HEK293T (cell line): Measurements from ENCODE around the gene EYS.

Experiments
- CTCF ChIA-PET: fragments of 350-600 bp; formaldehyde crosslinking; extraction: SDS; loops from one replicate; lab custom pipeline; 2021; ENCODE audit warnings: antibody characterized with exemption, inconsistent platforms; lab: Yijun Ruan, JAX
- POLR2A ChIA-PET: fragments of 350-600 bp; formaldehyde crosslinking; extraction: SDS; loops from one replicate; lab custom pipeline; 2020; ENCODE audit warnings: antibody characterized with exemption, inconsistent platforms; lab: Yijun Ruan, JAX
- DNase-seq: peaks from one replicate; pipeline ENCODE4 v3.0.0; 2012; ENCODE audit warnings: mixed read lengths; ENCODE audit errors: extremely low spot score
- ARNT ChIP-seq: fragments of 450-650 bp; IDR thresholded peaks from 2 replicates; pipeline ENCODE4 v1.6.1; 2017; ENCODE audit warnings: mild to moderate bottlenecking
- BHLHE40 ChIP-seq: fragments of 450-650 bp; IDR thresholded peaks from 2 replicates; pipeline ENCODE4 v1.6.1; 2016; ENCODE audit warnings: mild to moderate bottlenecking, moderate library complexity, borderline replicate concordance
- CTBP1 ChIP-seq: fragments of 450-650 bp; IDR thresholded peaks from 2 replicates; pipeline ENCODE4 v1.6.1; 2016; ENCODE audit warnings: borderline replicate concordance
- ELF4 ChIP-seq: fragments of 450-650 bp; IDR thresholded peaks from 2 replicates; pipeline ENCODE4 v1.6.1; 2017; ENCODE audit warnings: antibody characterized with exemption
- FOXA1 ChIP-seq: fragments of 450-650 bp; IDR thresholded peaks from 2 replicates; pipeline ENCODE4 v1.6.1; 2016; ENCODE audit warnings: mild to moderate bottlenecking
- FOXK2 ChIP-seq: fragments of 450-650 bp; IDR thresholded peaks from 2 replicates; pipeline ENCODE4 v1.6.1; 2016; ENCODE audit warnings: mild to moderate bottlenecking
- FOXM1 ChIP-seq: fragments of 450-650 bp; IDR thresholded peaks from 2 replicates; pipeline ENCODE4 v1.6.1; 2017; ENCODE audit warnings: mild to moderate bottlenecking, borderline replicate concordance
- HDGF ChIP-seq: fragments of 450-650 bp; IDR thresholded peaks from 2 replicates; pipeline ENCODE4 v1.6.1; 2017; ENCODE audit warnings: antibody characterized with exemption, borderline replicate concordance
- L3MBTL2 ChIP-seq: fragments of 450-650 bp; conservative IDR thresholded peaks from 2 replicates; pipeline ENCODE4 v1.6.1; 2016; ENCODE audit warnings: mild to moderate bottlenecking
- LEF1 ChIP-seq: fragments of 450-650 bp; IDR thresholded peaks from 2 replicates; pipeline ENCODE4 v1.6.1; 2017; ENCODE audit warnings: mild to moderate bottlenecking, borderline replicate concordance
- NFRKB ChIP-seq: fragments of 450-650 bp; IDR thresholded peaks from 2 replicates; pipeline ENCODE4 v1.6.1; 2016; ENCODE audit warnings: mild to moderate bottlenecking, moderate library complexity
- SP1 ChIP-seq: fragments of 450-650 bp; IDR thresholded peaks from 2 replicates; pipeline ENCODE4 v1.6.1; 2017
- SUZ12 ChIP-seq: fragments of 450-650 bp; IDR thresholded peaks from 2 replicates; pipeline ENCODE4 v1.6.1; 2016; ENCODE audit warnings: mild to moderate bottlenecking
- TARDBP ChIP-seq: fragments of 450-650 bp; IDR thresholded peaks from 2 replicates; pipeline ENCODE4 v1.6.1; 2016
- ZNF384 ChIP-seq: fragments of 450-650 bp; IDR thresholded peaks from 2 replicates; pipeline ENCODE4 v1.6.1; 2016
- TF ChIP-seq, protein P1 (sequence below): fragments of 450-650 bp; IDR thresholded peaks from 2 replicates; pipeline ENCODE4 v1.6.1; 2016

The EYS gene

DNA sequence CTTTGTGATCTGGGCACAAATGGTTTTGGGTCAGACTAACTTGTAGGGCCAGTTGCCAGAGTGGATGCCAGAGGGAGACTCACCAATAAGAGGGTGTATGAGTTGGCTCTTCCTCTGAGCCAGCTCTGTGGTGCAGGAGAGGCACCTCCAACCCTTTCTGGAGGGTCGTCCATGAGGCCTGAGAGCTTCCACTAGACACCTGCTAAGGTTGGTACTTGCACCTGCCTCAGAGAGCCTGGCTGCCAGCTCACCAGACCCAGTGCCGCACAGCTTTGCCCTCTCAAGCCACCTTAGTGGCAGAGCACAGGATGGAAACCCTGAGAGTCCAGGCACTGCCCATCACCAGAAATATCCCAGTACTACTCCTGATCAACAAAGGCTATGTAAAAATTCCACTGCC, 504.3 kb downstream of the EYS start:
- CTCF ChIA-PET, result no interaction called here
- POLR2A ChIA-PET, result no interaction called here
- TF ChIP-seq, protein P1, sequence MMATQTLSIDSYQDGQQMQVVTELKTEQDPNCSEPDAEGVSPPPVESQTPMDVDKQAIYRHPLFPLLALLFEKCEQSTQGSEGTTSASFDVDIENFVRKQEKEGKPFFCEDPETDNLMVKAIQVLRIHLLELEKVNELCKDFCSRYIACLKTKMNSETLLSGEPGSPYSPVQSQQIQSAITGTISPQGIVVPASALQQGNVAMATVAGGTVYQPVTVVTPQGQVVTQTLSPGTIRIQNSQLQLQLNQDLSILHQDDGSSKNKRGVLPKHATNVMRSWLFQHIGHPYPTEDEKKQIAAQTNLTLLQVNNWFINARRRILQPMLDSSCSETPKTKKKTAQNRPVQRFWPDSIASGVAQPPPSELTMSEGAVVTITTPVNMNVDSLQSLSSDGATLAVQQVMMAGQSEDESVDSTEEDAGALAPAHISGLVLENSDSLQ, result no peak
- TF ChIP-seq FOXM1 (no peak), L3MBTL2 (no peak), HDGF (no peak), ELF4 (no peak), SP1 (no peak), ARNT (no peak), FOXK2 (no peak), FOXA1 (no peak), NFRKB (no peak), TARDBP (no peak), ZNF384 (no peak), BHLHE40 (no peak), CTBP1 (no peak), SUZ12 (no peak), LEF1 (no peak)
- no peak for DNase-seq

DNA sequence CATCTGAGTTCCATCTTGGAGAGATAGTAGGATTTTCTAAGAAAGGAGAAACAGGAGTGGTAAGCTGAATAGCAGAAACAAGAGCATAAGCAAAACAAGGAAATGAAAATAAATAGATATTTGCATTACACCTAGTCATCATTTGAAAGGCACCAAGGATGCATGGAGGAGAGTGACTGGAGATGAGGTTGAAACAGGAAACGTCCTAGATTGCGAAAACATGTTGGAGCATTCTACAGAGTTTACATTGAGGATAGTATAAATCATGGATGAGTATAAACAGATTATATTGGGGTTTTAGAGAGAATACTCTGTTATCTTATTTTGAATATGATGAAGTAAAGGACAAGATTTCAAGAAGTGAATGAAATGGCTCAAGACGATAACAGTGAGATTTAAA, 507.3 kb downstream of the EYS start:
- TF ChIP-seq NFRKB (no peak), BHLHE40 (no peak), ELF4 (no peak), SUZ12 (no peak), LEF1 (no peak), FOXK2 (no peak), SP1 (no peak), HDGF (no peak)
- ChIA-PET POLR2A (no interaction called here), CTCF (no interaction called here)
- no peak for DNase-seq

DNA sequence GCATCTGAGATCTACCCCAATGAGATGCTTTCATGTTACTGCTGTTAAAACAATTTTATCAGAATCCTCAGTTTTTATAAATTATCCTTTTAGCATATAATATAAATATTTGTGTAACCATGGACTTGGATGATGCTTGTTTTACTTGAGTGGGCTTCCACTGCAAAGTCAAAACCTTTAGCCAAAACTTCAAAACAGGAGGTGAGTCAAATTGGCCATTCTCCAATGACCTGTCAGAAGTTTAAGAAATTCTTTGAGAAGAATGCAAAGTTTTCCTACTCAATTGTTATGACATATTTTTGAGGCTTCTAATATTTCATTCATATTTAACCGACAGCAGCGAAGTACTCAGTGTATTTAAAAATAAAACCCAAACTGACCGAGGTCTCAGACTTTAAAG, 507.9 kb downstream of the EYS start:
- POLR2A ChIA-PET, result no interaction called here
- CTCF ChIA-PET, result no interaction called here
- no peak for TF ChIP-seq LEF1
- no peak for TF ChIP-seq NFRKB
- TF ChIP-seq L3MBTL2, result no peak
- TF ChIP-seq FOXK2, result no peak
- no peak for TF ChIP-seq SP1
- TF ChIP-seq CTBP1, result no peak
- TF ChIP-seq ARNT, result no peak
- TF ChIP-seq HDGF, result no peak
- TF ChIP-seq BHLHE40, result no peak
- no peak for TF ChIP-seq FOXA1
- TF ChIP-seq SUZ12, result no peak
- no peak for TF ChIP-seq ZNF384
- TF ChIP-seq FOXM1, result no peak
- no peak for TF ChIP-seq TARDBP
- TF ChIP-seq, protein P1, result no peak
- TF ChIP-seq ELF4, result no peak
- no peak for DNase-seq

DNA sequence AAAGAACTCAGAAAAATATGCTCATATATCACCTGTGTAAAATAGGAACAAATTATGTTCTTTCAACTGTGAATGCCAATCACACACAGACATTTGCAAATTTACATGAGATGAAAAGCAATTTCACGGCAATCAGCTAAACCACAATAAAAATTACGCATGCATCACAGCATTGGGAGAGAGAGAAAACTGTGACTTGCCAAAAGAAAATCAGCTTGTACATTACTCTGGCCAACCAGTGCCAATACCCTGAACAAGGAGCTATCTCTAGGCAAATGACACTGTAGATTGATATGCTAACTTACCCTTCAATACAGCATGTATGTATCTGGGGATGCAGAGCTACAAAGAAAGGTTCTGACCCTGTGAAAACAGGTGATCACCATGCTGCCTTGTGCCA, 515.6 kb downstream of the EYS start:
- DNase-seq, result no peak
- CTCF ChIA-PET, result no interaction called here
- POLR2A ChIA-PET, result no interaction called here
- no peak for TF ChIP-seq ELF4
- TF ChIP-seq ARNT, result no peak

DNA sequence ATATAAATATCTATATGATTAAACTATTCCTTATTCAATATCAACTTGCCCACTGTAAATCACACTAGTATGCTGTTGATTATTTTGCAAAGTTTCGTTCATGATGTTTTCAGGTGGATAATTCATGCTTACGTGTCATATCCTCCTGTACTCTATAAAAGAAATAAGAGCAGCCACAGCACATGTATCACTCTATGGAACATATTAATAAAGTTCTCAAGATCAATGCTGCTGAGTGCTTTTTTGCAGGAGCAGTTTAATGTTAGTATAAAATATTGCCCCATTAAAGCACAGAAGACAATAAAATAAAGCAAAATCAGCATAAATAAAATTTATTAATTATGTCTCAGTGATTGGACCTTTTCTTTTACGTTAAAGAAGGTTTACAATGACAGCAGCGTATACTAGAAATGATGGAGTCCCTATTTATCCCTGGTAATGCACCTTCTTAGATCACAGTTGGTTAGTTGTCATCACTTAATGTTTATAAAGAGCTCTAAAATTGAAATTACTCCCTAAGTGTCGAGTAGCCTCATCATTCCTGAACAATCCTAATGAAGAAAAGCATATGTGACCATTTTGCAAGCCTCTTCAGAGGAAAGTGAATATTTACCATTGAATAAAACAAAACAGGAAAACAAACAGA, 517.7 kb downstream of the EYS start:
- TF ChIP-seq FOXM1 (no peak), ARNT (no peak), FOXA1 (no peak), HDGF (no peak), L3MBTL2 (no peak), LEF1 (no peak), TARDBP (no peak)
- TF ChIP-seq, protein P1, result no peak
- DNase-seq, result no peak
- ChIA-PET CTCF (no interaction called here), POLR2A (no interaction called here)

DNA sequence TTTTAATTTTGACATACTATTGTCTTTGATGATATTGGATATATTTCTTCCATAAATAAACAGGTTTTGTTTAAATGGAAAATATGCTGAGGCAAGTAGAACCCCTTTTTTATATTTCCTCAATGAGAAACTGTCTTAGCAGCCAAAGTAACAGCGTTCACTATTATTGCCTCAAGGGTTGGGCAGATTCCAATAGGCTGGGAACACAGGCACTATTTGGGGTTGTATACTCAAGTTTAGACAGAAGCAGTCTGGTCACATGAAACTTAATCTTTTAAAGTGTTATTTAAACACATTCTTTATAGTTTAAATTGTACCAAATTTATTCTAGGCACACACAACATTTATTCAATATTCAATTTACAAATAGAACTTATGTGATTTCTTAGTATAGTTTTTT, 520.2 kb downstream of the EYS start:
- TF ChIP-seq HDGF (no peak), L3MBTL2 (no peak), SUZ12 (no peak), TARDBP (no peak), CTBP1 (no peak), BHLHE40 (no peak), NFRKB (no peak), ZNF384 (no peak), FOXA1 (no peak), FOXK2 (no peak), LEF1 (no peak)
- TF ChIP-seq, protein P1, result no peak
- POLR2A ChIA-PET, result no interaction called here
- DNase-seq, result no peak
- CTCF ChIA-PET, result no interaction called here
